Parathyroid adenoma (tissue), 2 donors: Measurements from ENCODE around the gene APBB2.
A peak's percentile ranks its signal among the peaks of the same experiment; 100 is the strongest.

Experiments used
- H2AFZ ChIP-seq: fragments of 300-600 bp; sonication (generic); one replicate; pipeline ENCODE4 v1.7.0; 2017; ENCODE audit warnings: antibody characterized with exemption, mild to moderate bottlenecking
- H3K27ac ChIP-seq: fragments of 300-600 bp; sonication (generic); one replicate; pipeline ENCODE4 v1.7.0; 2017
- H3K27me3 ChIP-seq: fragments of 300-600 bp; sonication (generic); one replicate; pipeline ENCODE4 v1.7.0; 2017; ENCODE audit warnings: low read length; ENCODE audit not compliant: control insufficient read depth, insufficient read depth
- H3K36me3 ChIP-seq: fragments of 300-600 bp; sonication (generic); one replicate; pipeline ENCODE4 v1.7.0; 2017; ENCODE audit warnings: low read length; ENCODE audit not compliant: control insufficient read depth, insufficient read depth
- H3K4me1 ChIP-seq: fragments of 300-600 bp; sonication (generic); one replicate; pipeline ENCODE4 v1.7.0; 2017; ENCODE audit warnings: control low read depth
- H3K4me2 ChIP-seq: fragments of 300-600 bp; sonication (generic); one replicate; pipeline ENCODE4 v1.7.0; 2017; ENCODE audit warnings: low read length
- H3K4me3 ChIP-seq: fragments of 300-600 bp; sonication (generic); one replicate; pipeline ENCODE4 v1.7.0; 2017; ENCODE audit warnings: low read depth, low read length
- H3K79me2 ChIP-seq: fragments of 300-600 bp; sonication (generic); one replicate; pipeline ENCODE4 v1.7.0; 2017; ENCODE audit warnings: control low read depth
- H3K9ac ChIP-seq: fragments of 300-600 bp; sonication (generic); one replicate; pipeline ENCODE4 v1.7.0; 2017; ENCODE audit warnings: mild to moderate bottlenecking
- H3K9me3 ChIP-seq: fragments of 300-600 bp; sonication (generic); one replicate; pipeline ENCODE4 v1.7.0; 2017; ENCODE audit warnings: low read length; ENCODE audit not compliant: control insufficient read depth
- CTCF ChIP-seq: fragments of 300-600 bp; sonication (generic); IDR thresholded peaks from one replicate; pipeline ENCODE4 v1.7.0; 2017; ENCODE audit warnings: antibody characterized with exemption, mild to moderate bottlenecking
- donor health status: primary hyperparathyroidism.

APBB2 gene

GRCh38 chr4:40788331-40788730, 426.0 kb downstream of the APBB2 start:
- TF ChIP-seq CTCF, result no peak
- Histone ChIP-seq H3K9ac (no peak overlapping the region), H3K9me3 (no peaks in the 10 kb centered on the region), H3K36me3 (no peaks in the 10 kb centered on the region), H3K79me2 (no peaks in the 10 kb centered on the region), H3K27ac (no peak overlapping the region), H3K4me3 (no peak overlapping the region), H3K27me3 (no peaks in the 10 kb centered on the region), H2AFZ (no peak overlapping the region), H3K4me2 (no peak overlapping the region), H3K4me1 (no peaks in the 10 kb centered on the region)

- no peak for TF ChIP-seq CTCF
- H3K4me1 ChIP-seq, result no peaks in the 10 kb centered on the region
- no peak overlapping the region for H3K9ac ChIP-seq
- H3K9me3 ChIP-seq, result no peaks in the 10 kb centered on the region
- no peak overlapping the region for H3K4me2 ChIP-seq
- H3K79me2 ChIP-seq, result no peaks in the 10 kb centered on the region
- H3K36me3 ChIP-seq, result no peaks in the 10 kb centered on the region
- H3K4me3 ChIP-seq, result no peak overlapping the region
- H3K27ac ChIP-seq, result no peak overlapping the region
- H3K27me3 ChIP-seq, result no peaks in the 10 kb centered on the region
- H2AFZ ChIP-seq, result no peak overlapping the region
Observed at GRCh38 chr4:40785727-40786126, 428.6 kb downstream of the APBB2 start.

- H2AFZ ChIP-seq, result no peak overlapping the region
- H3K4me3 ChIP-seq, result no peak overlapping the region
- H3K36me3 ChIP-seq, result no peaks in the 10 kb centered on the region
- no peaks in the 10 kb centered on the region for H3K4me1 ChIP-seq
- no peak for TF ChIP-seq CTCF
- H3K79me2 ChIP-seq, result no peaks in the 10 kb centered on the region
- no peak overlapping the region for H3K4me2 ChIP-seq
- no peaks in the 10 kb centered on the region for H3K9me3 ChIP-seq
- no peak overlapping the region for H3K27ac ChIP-seq
- H3K27me3 ChIP-seq, result no peaks in the 10 kb centered on the region
- no peak overlapping the region for H3K9ac ChIP-seq
Observed at GRCh38 chr4:40782876-40783275, 431.5 kb downstream of the APBB2 start.

- Histone ChIP-seq H2AFZ (no peak overlapping the region), H3K27me3 (no peaks in the 10 kb centered on the region), H3K9me3 (no peaks in the 10 kb centered on the region), H3K79me2 (no peaks in the 10 kb centered on the region), H3K4me3 (no peak overlapping the region), H3K36me3 (no peaks in the 10 kb centered on the region), H3K27ac (no peak overlapping the region), H3K4me1 (no peaks in the 10 kb centered on the region), H3K4me2 (no peak overlapping the region), H3K9ac (no peak overlapping the region)
- no peak for TF ChIP-seq CTCF
Observed at GRCh38 chr4:40778090-40778489, 436.3 kb downstream of the APBB2 start.

- Histone ChIP-seq H3K27me3 (no peaks in the 10 kb centered on the region), H3K9me3 (no peaks in the 10 kb centered on the region), H3K4me2 (peak overlapping the region; percentile 11), H3K27ac (no peak overlapping the region), H3K4me1 (peaks cover 2% of the 10 kb centered on the region), H2AFZ (no peak overlapping the region), H3K36me3 (no peaks in the 10 kb centered on the region), H3K4me3 (no peak overlapping the region), H3K9ac (no peak overlapping the region), H3K79me2 (no peaks in the 10 kb centered on the region)
- TF ChIP-seq CTCF, result no peak
Observed at GRCh38 chr4:40769266-40769665, 445.1 kb downstream of the APBB2 start.
